ENCODE results near the gene LIPJ.

The LIPJ gene

GRCh38 chr10:88594482-88594881 is 7.9 kb downstream of the LIPJ start:
- DNase-seq (ENCODE audit: low spot score) (no peak), FAIRE-seq (no peak)

- DNase-seq (ENCODE audit: low spot score) (no peak), FAIRE-seq (no peak)
Observed at GRCh38 chr10:88598055-88598454, 11.5 kb downstream of the LIPJ start.

DNA sequence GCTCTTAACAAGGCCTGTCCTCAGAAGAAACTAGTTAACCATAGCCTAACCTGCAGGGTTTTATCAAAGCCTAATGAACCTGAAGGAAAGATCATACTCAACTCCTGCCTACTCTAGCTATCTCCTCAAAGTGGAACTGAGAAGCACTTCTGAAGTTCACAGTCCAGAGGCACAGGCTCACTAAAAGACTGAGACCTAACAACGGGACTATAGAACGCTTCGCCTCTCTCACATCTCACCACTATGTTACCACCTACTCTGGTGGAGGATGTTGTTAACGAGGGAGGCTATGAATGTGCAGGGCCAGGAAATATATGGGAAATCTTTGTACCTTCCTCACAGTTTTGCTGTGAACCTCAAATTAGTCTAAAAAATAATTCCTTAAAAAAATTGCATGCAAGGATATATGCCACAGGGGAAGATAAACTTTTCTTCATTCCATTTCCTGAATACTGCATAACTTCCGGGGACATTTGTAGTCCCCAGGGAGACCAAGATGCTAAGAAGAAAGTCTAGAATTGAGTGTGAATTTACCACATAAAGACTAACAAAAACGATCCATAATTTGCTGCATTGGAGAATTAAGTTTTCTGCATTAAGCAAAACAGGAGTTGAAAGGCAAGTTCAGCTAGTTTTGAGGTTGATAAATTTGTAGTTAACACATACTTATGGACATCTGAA is 21.6 kb downstream of the LIPJ start:
- DNase-seq (ENCODE audit: low spot score) (no peak), FAIRE-seq (no peak)

DNA sequence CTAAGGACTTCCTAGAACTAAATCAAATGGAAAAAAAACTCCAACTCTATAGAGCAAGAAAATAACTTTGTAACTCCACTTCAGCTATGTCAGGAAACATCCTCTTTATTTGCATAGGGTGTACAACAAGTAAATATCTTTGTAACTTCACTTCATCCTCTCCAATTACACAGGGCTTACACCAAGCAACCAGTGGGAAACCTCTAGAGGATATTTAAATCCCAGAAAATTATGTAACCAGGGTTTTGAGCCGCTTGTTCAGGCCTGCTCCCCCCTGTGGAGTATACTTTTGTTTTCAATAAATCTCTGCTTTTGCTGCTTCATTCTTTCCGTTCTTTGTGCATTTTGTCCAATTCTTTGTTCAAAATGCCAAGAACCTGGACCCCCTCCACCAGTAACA is 22.2 kb downstream of the LIPJ start:
- DNase-seq (ENCODE audit: low spot score) = no peak
- FAIRE-seq = no peak

- FAIRE-seq (no peak), DNase-seq (ENCODE audit: low spot score) (no peak)
Observed at GRCh38 chr10:88616250-88616977, 29.9 kb downstream of the LIPJ start.

DNA sequence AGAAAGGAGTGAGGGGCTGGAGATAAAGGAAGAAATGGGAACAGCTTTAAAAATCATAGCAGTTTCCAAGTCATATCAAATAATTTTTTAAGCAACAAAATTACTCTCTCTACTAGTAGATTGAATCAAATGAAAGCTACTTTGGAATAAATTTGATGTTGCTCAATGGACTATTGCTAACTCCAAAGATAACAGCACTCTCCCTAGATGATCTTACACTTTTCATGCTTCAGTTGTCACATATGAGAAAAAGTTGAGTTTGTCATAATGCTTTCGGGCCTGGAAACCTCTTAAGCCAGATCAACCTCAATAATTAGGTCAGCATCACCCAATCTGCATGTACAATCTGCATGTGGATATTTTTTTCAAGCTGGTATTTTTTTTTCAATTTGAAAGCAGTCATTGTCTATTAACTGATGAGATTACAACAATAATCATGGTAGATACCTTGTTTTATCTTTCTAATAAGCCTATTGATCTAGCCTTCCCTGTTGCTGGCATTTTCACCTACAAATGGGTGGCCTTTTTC is 31.3 kb downstream of the LIPJ start:
- FAIRE-seq = no peak
- DNase-seq (ENCODE audit: low spot score) = no peak

GRCh38 chr10:88618496-88618895 is 31.9 kb downstream of the LIPJ start:
- DNase-seq (ENCODE audit: low spot score) (no peak), FAIRE-seq (no peak)

DNA sequence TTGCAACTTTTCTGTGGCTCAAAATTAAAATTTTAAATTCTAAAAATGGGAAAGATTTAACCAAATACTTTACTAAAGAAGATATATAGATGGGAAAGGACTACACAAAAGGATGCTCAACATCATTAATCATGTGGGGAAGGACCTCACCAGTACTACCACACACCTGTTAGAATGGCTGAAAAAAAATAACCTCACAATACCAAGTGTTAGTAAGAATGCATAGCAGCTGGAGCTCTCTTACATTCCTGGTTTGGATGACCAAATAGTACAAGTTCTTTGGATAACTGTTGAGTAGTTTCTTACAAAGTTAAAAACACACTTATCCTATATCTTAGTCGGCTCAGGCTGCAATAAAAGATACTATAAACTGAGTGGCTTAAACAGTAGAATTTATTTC is 33.9 kb downstream of the LIPJ start:
- DNase-seq (ENCODE audit: low spot score) (no peak), FAIRE-seq (no peak)

GRCh38 chr10:88623835-88624234 is 37.3 kb downstream of the LIPJ start:
- no peak for FAIRE-seq

GRCh38 chr10:88624840-88625239 is 38.3 kb downstream of the LIPJ start:
- DNase-seq (ENCODE audit: low spot score) (no peak), FAIRE-seq (no peak)

More at GRCh38 chr10:88623835-88624234, 37.3 kb downstream of the LIPJ start:
- DNase-seq (ENCODE audit: low spot score) = no peak

DNA sequence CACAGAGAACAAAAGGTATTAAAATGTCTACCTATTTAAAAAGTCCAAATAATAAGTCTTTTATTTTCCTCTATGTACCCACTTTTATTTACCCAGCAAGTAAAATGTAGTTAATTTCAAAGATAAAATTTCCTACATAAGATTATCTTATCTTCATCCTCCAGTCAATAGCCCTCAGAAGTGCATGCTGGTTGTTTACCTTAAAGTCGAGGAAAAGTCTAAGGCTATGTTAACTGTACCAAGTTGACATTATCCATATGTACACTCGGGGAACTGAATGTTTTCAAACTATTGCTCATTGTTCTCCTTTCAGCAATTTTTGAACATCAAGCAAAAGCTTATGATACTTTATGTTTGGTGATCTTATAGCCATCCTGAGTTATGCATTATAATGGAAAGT is 53.6 kb downstream of the LIPJ start:
- FAIRE-seq (no peak), DNase-seq (ENCODE audit: low spot score) (no peak)

GRCh38 chr10:88642209-88642608 is 55.6 kb downstream of the LIPJ start:
- FAIRE-seq = no peak
- no peak for DNase-seq (ENCODE audit: low spot score)

DNA sequence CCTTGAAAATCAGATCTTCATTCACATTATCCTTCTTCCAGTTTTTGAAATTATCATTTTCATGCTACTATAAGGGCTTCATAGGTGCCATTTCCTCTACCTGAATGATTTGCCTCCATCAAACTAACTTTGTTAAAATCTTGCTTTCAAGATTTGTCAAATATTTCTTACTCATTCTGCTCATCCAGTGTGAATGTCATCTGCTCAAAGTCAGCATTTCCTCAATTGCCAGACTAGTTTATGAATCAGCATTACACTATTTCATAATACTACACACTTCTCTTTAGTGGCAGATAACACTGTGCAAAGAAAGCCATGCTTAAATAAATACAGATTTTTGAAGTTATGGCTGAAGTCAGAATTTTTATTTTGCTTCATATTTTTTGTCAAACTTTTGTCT is 56.4 kb downstream of the LIPJ start:
- FAIRE-seq (no peak), DNase-seq (ENCODE audit: low spot score) (no peak)

- FAIRE-seq = no peak
- no peak for DNase-seq (ENCODE audit: low spot score)
Observed at GRCh38 chr10:88647061-88647615, 60.6 kb downstream of the LIPJ start.

DNA sequence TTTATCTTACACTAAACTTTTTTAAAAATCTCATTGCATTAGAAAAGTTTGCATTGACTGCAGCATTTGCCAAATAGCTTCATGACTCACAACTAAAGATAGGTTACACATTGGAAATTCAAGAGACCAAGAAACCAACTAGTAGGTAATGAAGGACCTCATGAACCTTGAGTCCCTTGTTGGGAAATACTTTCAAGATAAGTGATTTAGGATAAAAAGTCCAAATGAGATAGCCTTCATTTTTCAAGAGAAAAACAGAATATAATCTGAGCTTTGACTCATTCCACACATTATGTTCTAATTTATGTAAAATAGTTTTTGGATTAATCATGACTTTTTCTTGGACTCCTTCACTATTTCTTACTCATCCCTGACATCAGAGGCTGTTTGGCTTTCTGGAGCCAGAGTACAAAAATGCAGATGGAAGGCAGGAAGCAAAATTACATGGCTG is 64.6 kb downstream of the LIPJ start:
- FAIRE-seq = no peak
- peak; percentile 25 for DNase-seq (ENCODE audit: low spot score)

DNA sequence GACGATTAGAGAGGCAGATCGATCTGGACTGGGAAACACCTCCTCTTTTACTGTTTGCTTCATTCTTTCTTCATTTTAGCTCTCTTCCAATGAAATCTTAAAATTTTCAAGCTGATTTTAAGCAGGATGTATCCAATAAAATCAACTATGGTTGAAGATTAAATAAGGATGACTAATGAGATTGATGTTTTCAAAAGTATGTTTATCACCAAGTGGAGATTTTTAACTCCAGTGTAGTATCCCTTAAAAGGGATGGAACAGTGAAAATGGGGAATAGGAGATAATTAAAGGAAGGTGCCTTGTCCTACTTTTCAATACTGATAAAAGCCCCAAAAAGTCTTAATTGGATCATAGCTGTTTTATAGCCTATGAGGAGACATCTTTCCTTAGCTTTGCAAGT is 66.1 kb downstream of the LIPJ start:
- FAIRE-seq = no peak
- DNase-seq (ENCODE audit: low spot score) = no peak

Data from urothelium cell line (cell line).